HG02571 (cell line): ENCODE data around the gene PTPRO.

ENCODE experiments used
- ATAC-seq: cut with Tn5 transposase; IDR thresholded peaks from one replicate; pipeline ENCODE4 v1.9.1; 2021; ENCODE audit warnings: mild to moderate bottlenecking, moderate library complexity; ENCODE audit not compliant: unreplicated experiment

The PTPRO gene

GRCh38 chr12:15443611-15444010 lies 121.3 kb downstream of the PTPRO start:
- no peak for ATAC-seq

- no peak for ATAC-seq
Observed at GRCh38 chr12:15444523-15444922, 122.2 kb downstream of the PTPRO start.

GRCh38 chr12:15446807-15447206 lies 124.5 kb downstream of the PTPRO start:
- no peak for ATAC-seq

- ATAC-seq: no peak
Observed at GRCh38 chr12:15453613-15454012, 131.3 kb downstream of the PTPRO start.

GRCh38 chr12:15458008-15458407 lies 135.7 kb downstream of the PTPRO start:
- ATAC-seq: no peak

GRCh38 chr12:15468911-15469310 lies 146.6 kb downstream of the PTPRO start:
- no peak for ATAC-seq

GRCh38 chr12:15469356-15469755 lies 147.0 kb downstream of the PTPRO start:
- no peak for ATAC-seq

- ATAC-seq: no peak
Observed at GRCh38 chr12:15472036-15472435, 149.7 kb downstream of the PTPRO start.

GRCh38 chr12:15474766-15475165 lies 152.5 kb downstream of the PTPRO start:
- no peak for ATAC-seq

- no peak for ATAC-seq
Observed at GRCh38 chr12:15477761-15478160, 155.5 kb downstream of the PTPRO start.

- ATAC-seq: no peak
Observed at GRCh38 chr12:15481846-15482245, 159.5 kb downstream of the PTPRO start.

- ATAC-seq: no peak
Observed at GRCh38 chr12:15485466-15485865, 163.2 kb downstream of the PTPRO start.

GRCh38 chr12:15486859-15487258 lies 164.6 kb downstream of the PTPRO start:
- ATAC-seq: no peak

GRCh38 chr12:15488481-15488880 lies 166.2 kb downstream of the PTPRO start:
- no peak for ATAC-seq

- peak; percentile 84 for ATAC-seq
Observed at GRCh38 chr12:15494329-15495046, 172.2 kb downstream of the PTPRO start.

GRCh38 chr12:15495746-15496145 lies 173.4 kb downstream of the PTPRO start:
- ATAC-seq: no peak

- no peak for ATAC-seq
Observed at GRCh38 chr12:15496738-15497137, 174.4 kb downstream of the PTPRO start.

- ATAC-seq: no peak
Observed at GRCh38 chr12:15497671-15498292, 175.5 kb downstream of the PTPRO start.

GRCh38 chr12:15502211-15502610 lies 179.9 kb downstream of the PTPRO start:
- ATAC-seq: no peak

GRCh38 chr12:15505616-15506015 lies 183.3 kb downstream of the PTPRO start:
- ATAC-seq: no peak

GRCh38 chr12:15515010-15515409 lies 192.7 kb downstream of the PTPRO start:
- no peak for ATAC-seq

GRCh38 chr12:15520083-15520482 lies 197.8 kb downstream of the PTPRO start:
- no peak for ATAC-seq

- no peak for ATAC-seq
Observed at GRCh38 chr12:15520844-15521243, 198.5 kb downstream of the PTPRO start.
